Activated CD8-positive, alpha-beta memory T cell treated with anti-CD3 and anti-CD28 coated beads for 4 hours (primary cell): ENCODE measurements around the gene PLCB1.

ENCODE experiments used
- DNase-seq, 2 donors: peaks; one replicate each; pipeline ENCODE4 v3.0.0-alpha.2; 2020; ENCODE audit warnings: low read depth in 2 of 2

PLCB1 gene

DNA sequence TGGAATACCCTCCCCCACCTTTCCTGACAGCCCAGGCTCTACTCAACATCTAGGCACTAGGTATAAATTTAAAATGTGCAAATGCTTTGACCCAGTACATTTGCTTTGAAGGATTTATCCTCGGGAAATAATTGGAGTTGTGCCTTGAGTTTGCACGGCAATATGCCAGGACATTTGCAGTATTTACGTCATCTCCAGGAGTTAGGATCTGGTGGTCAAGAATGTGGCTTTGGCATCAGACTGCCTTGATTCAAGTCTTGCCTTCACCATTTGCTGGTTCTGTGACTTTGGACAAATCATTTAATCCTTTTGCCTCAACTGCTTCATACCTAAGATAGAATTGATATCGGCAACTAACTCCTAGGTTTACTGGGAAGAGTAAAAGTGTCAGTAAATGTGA is 169.6 kb downstream of the PLCB1 start:
- DNase-seq = no peak

DNA sequence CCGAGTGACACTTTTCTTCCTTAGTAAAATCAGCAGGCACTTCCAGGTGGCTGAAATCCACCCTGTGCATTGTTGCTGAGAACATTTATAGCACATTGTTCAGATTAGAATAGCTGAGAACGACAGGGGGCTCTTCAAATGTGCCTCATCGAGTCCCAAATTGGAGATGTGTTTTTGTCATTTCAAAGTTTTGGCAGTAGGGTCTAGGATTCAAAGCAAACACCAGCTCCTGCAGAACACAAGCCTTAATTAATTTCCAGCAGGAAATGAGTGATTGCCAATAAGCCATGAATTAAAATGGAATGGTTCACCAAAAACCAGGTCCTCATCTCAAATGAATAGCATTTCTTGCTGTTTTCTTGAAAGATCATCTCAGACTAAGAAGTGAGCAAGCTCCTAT is 171.6 kb downstream of the PLCB1 start:
- DNase-seq = no peak

DNA sequence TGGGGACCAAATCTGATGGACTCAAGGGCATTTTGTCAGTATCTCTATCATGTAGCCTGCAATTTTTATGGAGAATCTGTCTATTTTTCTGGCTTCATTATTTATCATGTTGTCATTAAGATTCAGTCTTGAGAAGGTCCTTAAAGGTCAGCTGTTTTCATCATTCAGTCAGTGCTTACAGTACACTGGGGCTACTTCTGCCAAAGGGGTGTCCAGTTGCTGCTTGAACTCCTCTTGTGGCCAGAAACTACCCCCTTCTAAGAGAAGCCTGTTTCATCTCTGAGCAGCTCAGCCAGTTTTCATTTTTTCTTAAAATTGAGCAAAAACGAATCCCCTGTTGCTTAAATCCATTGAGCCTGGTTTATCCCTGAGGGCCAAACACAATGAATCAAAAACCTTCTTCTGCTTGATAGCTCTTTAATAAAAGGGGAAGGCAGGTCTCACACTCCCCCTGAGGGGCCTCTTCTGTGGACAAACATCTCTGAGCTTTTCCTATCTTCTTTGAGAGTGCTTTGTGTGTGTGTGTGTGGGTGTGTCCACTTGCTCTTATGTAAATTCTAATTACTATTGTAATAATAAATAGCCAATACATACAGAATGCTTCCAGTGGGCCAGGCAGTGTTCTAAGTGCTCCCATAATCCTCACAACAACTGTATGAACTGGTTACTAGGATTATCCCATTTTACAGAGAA is 172.2 kb downstream of the PLCB1 start:
- DNase-seq = no peak

DNA sequence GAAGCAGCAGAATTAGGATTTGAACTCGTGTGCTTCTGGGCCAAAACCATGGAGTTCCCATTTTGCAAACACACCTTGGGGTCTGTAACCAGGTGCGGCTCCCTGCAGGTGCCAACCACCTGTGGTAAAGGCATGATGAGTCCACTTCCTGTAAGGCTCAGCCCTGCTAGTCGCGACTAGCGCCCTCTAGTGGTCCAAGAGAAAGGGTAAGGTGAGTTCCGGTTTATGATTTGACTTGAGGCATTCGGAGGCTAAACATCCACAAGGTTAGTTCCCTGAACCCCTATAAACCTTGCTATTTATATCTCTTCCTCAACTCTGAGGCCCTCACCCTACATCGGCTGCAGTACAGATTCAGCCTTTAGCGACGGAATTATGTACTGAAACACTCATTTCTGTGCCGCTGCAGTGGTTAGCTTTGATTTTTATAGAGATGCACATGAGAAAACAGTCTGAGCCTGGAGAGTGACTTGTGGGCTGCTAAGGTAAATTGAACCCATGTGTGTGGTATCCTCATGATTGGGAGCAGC is 173.4 kb downstream of the PLCB1 start:
- peak; percentile 32 to 35 for DNase-seq

DNA sequence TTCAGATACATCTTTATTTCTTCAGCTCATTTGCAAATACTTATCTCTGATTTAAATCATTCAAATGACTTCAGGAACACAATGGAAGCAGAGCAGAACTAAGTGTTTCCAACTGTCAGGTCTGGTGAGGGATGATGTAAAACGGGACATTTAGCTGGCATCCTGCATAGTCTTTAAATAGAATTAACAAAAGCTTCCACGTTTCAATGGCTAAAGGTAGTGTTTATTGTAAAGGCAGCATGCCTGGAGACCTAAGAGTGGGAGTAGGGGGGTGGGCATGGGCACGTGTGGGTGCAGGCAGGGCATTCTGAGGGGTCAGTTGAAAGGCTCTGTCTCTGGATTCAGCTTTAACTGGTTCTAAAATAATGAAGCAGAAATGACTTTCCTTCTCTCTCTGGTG is 174.9 kb downstream of the PLCB1 start:
- no peak for DNase-seq

DNA sequence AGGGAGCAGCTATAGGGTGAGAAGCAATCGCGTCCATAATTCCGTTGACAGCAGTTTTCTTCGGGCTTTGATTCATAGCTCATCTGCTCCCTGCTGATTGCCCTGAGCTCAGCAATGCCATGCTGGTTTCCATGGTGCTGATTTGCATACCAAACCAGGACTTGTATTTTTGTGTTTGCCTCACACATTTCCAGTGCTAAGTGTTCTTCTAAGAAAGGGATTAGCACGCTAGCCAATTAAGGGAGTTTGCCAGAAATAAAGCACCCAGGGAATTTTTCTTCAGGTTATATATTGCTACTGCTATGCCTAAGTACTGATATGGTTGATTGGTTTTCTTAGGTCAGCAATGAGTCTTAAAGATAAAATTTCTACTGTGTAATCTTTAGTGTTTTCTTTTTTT is 177.6 kb downstream of the PLCB1 start:
- no peak for DNase-seq

DNA sequence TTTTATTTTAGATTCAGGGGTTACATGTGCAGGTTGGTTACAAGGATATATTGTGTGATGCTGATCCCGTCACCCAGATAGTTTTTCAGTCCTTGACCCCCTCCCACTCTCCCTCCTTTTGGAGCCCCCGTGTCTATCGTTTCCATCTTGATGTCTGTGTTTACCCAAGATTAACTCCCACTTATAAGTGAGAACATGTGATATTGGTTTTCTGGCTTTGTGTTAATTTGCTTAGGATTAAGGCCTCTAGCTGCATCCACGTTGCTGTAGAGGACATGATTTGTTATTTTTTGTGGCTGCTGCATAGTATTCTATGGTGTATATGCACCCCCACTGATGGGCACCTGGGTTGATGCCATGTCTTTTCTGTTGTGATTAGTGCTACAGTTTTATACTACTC is 178.6 kb downstream of the PLCB1 start:
- DNase-seq = no peak

DNA sequence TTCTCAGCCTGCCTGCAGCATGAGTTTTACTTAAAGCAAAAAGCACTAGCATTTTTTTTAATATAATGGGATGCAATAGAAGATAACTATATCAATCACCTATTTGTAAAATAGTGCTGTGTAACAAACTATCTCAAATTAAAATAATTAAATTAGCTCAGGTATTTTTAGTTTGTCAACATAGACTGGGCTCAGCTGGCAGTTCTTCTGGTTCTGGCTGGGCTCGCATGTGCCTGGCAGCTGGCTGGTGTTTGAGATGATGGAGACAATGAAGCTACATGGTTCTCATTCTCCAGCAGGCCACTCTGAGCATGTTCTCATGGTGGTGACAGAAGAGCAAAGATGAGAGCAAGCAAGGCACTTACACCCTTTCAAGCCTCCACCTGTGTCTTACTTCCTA is 181.0 kb downstream of the PLCB1 start:
- DNase-seq = no peak

DNA sequence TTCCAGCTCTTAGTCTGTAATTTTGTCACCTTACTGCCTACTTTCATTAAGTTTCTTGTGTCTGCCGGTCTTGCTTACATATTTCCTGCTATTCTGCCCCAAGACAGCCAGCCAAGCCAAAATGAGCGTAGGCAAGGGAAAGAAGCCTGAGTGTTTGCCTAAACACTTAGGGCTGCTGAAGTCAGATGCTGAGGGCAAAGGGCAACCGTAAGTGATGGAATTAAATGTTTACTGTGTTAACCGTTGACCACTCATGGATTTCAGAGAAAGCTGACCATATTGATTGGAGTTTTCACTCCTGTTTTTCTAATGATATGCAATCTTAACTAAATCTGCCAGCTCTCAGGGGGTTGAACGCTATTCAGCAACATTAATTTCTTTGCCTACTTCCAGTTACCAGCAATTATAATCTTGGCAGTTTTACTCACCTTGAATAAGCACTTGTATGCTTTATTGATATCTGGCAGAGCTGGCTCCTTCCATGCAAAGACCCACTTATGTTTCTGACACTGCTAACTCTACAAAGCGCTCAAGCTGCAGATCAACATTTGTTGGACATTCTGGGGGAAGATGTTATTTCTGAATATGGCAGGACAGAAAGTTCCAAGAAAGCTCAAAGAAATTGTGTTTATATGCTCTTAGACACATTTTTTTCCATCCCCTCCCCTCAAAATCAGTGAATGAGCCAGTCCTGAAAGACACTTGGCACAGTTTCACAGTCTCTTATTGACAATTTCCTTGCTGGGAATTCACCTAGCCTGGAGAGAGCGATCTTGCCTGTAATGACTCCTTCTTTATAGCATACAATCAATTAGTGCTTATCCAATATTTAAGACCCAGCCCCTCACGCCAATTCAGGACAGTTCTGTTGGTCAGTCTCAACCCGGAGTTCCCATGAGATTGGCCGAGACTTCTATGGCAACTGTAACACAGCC is 183.8 kb downstream of the PLCB1 start:
- no peak for DNase-seq

DNA sequence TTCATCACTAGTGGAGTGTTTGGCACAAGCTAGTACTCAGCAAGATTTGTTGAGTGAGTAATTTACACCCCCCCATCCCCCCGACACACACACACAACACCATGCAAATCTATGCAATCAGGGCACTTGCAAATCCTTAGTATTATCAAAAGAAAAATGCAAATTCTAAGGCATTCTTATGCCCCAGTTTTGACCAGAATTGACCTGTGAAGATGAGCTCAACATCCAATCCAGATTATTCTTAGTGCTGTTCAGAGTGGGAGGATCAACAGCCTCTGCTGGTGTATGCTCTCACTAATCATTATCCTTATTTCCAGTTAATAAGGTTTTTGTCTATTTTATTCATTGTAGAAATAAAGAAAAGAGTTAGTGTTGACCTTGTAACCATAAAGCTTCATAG is 185.4 kb downstream of the PLCB1 start:
- no peak for DNase-seq

DNA sequence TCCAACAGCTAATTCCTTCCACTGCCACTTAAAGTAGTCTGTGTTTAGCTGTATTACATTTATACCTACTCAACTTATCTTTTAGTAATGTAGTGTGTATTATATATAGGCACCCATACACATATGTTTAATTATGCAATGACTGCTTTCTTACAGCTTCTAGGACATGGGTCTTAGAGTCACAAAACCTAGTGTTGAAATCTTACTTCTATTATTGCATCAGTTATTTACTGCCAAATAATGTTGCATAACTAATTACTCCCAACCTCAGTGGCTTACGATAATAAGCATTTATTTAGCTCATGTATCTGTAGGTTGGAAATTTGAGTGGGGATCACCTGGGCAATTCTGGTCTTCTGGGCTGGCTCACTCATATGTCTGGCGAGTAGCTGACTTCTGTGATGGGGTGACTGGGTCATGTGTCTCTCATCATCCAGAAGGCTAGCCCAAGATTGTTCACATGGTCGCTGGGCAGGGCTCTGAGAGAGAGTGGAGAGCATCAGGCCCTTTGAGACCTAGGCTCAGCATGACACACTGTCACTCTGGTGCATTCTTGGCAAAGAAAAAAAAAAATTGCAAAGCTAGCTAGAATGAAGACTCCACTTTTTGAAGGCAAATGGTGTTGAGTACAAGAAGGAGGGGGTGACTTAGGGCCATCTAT is 187.0 kb downstream of the PLCB1 start:
- no peak for DNase-seq

DNA sequence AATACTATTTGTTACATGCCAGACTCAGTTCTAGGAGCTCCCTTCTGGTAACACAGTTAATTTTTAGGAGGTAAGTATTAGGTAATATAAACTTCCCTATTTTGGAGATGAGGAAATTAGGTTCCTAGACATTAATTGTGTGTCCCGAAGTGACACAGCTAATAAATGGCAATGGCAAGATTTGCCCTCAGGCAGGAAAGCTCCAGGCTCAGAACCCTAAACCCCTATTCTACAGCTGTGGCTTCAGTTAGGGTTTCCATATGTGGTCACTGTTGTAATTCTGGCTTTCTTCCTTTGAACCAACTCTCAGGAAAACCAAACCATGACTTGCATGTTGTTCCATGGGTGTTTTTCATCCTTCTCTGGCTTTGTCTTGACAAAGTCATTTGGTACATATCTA is 188.2 kb downstream of the PLCB1 start:
- DNase-seq = no peak

DNA sequence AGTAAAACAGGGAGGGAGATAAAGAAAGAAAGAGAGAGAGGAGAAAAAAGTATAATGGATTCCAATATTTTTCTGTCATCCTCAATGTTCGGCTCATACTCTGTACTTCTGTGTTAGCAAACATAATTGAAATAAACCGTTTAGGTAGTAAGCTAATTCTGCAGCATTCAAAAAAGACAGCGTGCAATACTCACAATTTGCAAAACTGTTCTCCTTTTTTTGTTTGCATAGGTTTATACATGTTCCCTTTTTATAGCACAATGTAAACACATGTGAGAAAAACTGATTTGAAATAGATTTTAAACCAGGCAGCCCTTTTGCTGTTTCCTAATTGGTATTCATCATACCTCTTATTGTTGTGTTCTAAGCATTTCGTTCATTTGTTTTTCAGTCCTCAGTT is 188.9 kb downstream of the PLCB1 start:
- DNase-seq = no peak

DNA sequence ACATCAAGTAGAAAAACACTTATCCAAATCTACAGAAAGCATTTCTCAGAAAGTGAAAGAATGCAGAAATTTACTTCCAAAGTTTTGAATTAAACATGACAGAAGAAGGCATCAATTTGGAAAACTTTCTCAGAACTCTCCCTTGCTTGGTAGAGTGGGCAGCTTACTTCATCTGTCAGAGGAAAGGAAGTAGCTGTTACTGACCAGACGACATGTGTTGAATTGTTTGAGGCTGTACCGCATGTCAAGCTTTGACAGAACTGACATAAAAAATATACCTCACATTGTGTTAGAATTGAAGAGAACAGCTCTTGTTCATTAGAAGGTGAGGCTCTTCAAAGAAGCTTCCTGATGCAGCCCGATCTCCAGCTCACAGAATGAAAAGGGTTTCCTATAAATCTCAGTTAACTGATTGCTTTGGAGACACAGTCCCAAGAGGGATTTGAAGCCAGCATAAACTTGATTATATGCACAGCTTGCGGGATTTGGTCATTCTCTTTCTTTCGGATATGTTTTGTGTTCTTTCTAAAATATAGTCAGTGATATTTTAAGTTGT is 190.7 kb downstream of the PLCB1 start:
- no peak for DNase-seq

DNA sequence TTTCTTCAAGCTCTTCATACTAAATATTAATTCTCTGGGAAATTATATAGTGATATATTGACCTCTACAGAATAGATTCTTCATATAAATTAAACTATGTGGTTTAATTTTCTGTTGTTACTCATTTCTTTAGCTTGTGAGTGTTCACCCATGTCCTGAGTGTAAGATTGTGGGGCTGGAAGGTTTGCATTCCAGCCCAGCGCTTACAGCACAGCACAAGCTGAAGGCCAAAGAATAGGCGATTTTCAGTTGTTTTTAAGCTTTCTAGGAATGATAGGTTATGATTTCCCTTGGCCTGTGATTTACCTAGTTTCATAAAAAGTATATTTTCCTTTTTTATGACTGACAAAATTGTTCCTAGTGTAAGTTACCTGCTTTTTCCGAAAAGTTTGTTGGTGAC is 194.1 kb downstream of the PLCB1 start:
- DNase-seq = no peak

DNA sequence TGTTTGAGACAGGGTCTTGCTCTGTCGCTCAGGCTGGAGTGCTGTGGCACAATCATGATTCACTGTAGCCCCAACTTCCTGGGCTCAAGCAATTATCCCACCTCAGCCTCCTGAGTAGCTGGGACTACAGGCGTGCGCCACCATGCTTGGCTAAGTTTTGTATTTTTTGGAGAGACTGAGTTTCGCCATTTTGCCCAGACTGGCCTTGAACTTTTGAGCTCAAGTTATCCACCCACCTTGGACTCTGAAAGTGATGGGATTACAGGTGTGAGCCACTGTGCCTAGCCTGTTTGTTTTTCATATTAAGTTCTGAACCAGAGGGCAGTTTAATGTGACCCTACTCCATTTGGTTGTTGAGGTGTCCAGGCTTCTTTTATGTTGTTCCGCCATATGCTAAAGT is 194.8 kb downstream of the PLCB1 start:
- DNase-seq = no peak

DNA sequence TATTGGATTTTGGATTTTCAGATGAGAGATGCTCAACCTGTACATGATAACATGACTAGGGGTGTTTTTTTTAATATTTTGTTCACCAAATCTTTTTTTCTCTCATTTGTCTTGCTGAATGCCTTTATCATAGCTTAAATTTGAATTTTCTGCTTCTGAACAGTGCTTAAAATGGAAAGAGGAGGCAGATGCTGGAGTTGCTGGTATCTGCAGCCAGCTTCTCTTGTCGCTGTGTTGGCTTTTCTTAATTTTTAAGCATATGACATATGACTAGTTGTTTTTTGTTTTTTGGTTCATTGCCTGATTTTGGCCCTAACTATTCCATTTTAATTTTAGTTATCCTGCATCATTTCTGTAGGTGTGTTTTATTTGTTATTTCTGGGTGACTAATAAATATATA is 196.1 kb downstream of the PLCB1 start:
- DNase-seq = no peak

DNA sequence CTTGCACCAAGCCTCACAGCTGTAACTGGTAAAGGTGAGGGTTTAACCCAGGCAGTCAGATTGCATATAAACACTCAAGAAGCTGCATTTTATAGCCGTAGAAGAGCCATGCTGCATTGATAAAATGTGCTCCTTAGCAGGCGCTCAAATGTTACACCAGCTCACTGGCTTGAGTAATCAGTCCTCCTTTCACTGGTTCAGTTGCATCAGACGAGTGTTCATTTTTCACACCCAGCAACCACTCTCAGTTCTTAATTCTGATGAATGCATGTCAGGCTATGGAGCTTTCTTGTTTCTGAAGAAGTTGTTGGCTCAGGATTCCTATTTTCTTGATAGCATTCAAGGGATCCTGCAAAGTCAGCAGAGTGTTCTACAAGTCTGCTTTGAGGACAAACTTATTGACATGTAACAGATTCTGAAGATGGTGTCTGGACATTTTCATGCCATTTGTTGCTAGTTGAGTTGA is 198.3 kb downstream of the PLCB1 start:
- no peak for DNase-seq

DNA sequence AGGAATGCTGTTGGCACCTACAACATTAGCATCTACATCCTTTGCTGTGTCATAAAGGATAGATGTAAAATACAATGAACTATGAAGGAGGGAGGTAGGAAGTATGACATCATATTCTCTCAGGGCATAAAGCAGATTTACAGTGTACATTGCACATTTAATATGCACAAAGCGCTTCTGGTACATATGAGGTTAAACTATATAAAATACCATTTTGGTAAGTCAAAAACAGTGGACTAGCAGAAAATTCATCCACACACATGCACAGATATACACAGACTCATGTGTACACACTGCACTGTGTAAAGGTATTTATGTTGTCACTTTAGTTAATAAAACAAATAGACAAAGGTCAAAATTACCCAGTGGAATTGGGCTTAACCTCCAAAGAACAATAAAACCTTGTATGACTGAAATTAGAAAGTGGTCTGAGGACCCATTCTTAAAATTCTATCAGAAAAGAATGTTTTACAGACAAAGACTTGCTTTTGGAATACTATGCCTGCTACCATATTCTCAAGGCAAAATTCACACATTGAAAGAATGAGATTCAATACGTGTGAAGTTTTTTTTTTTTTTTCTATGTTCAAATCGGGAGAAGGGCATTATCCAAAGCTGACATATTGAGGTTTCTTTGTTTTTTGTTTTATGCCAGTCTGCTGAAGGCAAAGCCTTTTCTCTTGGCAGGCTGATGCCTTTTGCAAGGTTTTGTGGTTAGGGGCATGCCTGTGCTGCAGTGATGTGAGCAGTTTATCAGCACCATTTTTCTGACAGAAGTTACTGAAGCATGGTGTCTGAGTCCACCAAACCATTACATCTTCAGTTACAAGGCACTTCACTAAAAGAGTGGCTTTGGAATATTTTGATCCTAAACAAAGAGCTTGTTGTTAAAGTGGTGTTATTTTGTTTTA is 199.0 kb downstream of the PLCB1 start:
- DNase-seq = no peak

DNA sequence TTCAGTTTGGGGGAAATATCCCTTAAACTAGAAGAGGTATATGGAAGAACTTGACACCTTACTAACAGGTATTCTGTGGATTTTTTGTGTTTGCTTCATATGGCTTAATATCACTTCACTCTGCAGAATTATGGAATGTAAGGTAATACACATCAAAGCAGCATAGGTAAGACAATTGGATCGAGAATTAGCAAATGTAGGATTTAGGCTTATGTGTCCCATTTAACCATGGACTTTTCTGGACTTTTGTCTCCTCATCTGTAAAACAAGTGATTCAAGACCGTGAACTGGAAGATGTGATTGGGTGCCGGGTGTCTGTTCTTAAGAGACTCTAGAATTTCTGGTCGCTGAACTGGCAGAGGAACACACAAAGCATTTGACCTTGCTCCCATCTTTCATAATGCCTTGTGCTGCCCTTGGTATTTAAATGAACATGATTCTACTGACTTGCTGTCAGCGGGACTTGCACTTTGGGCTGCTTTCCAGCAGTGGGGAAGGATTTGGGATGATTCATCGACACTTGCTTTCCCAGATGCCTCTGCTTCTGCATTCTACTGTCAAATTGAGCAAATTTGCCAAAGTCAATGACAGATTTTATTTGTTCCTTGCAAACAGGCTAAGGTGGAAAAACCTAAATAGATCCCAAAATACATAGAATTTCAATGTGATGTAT is 199.8 kb downstream of the PLCB1 start:
- DNase-seq = no peak
